Measurements from ENCODE around the gene PRDM4. TPM values are rescaled to one million over a fixed set of nuclear protein-coding genes. Genes with fewer than 3 reads are reported as not detected.

PRDM4 gene
- total and polyA plus RNA-seq, 4 donors: 2.3 to 7.5 (median 5.6) TPM

DNA sequence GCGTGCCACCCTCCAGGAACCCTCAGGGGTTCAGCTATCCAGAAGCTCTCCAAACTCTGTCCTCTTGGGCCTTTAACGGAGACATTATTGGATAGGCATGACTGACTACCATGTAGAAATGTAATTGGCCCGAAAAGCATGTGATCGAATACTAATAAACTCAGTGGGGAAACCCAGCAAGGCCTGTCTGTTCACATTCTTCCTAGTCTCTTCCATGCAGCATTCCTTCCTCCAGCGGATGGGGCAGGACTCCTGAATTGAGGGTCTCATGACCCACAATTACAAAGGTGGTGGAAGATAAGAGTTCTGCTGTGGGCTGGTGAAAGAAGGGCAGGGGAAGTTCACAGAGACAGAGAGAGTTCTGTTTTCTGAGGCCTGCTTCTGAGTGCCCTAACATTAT, 6.5 kb upstream of the PRDM4 start:
- Histone ChIP-seq H3K27me3 (ENCODE audit: control insufficient read depth in 4 of 4, insufficient read depth in 4 of 4, low read length in 3 of 4) (no peaks in the 10 kb centered on the region), H3K9me3 (ENCODE audit: control insufficient read depth in 4 of 4, low read length in 3 of 4) (no peaks in the 10 kb centered on the region), H3K4me1 (ENCODE audit: control insufficient read depth in 4 of 4, insufficient read depth in 4 of 4, low read length in 3 of 4) (no peaks in the 10 kb centered on the region), H3K36me3 (ENCODE audit: control insufficient read depth in 4 of 4, insufficient read depth in 3 of 4, low read depth in 1 of 4, low read length in 3 of 4) (no peaks in the 10 kb centered on the region), H3K4me3 (ENCODE audit: low read depth in 1 of 3, low read length in 3 of 3) (no peak overlapping the region), H3K9ac (ENCODE audit: low read depth in 1 of 2, low read length in 2 of 2) (no peak overlapping the region), H3K27ac (ENCODE audit: low read depth in 1 of 2, low read length in 2 of 2) (no peak overlapping the region)
- DNase-seq (ENCODE audit: low spot score): no peak
- WGBS: 88% methylated on average over 5 of the region's 5 CpGs
- TF ChIP-seq, protein P1, sequence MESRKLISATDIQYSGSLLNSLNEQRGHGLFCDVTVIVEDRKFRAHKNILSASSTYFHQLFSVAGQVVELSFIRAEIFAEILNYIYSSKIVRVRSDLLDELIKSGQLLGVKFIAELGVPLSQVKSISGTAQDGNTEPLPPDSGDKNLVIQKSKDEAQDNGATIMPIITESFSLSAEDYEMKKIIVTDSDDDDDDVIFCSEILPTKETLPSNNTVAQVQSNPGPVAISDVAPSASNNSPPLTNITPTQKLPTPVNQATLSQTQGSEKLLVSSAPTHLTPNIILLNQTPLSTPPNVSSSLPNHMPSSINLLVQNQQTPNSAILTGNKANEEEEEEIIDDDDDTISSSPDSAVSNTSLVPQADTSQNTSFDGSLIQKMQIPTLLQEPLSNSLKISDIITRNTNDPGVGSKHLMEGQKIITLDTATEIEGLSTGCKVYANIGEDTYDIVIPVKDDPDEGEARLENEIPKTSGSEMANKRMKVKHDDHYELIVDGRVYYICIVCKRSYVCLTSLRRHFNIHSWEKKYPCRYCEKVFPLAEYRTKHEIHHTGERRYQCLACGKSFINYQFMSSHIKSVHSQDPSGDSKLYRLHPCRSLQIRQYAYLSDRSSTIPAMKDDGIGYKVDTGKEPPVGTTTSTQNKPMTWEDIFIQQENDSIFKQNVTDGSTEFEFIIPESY (IDR thresholded peaks at IDR 0.05): no peak
- TF ChIP-seq FOXA2 (IDR thresholded peaks at IDR 0.05) (no peak), HNF4G (IDR thresholded peaks at IDR 0.05) (no peak), RAD21 (IDR thresholded peaks at IDR 0.05) (no peak), FOXA1 (IDR thresholded peaks at IDR 0.05) (no peak), TAF1 (conservative IDR thresholded peaks at IDR 0.05) (no peak), RXRA (IDR thresholded peaks at IDR 0.05) (no peak)
- TF ChIP-seq, protein P2, sequence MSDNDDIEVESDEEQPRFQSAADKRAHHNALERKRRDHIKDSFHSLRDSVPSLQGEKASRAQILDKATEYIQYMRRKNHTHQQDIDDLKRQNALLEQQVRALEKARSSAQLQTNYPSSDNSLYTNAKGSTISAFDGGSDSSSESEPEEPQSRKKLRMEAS (IDR thresholded peaks at IDR 0.05): no peak

DNA sequence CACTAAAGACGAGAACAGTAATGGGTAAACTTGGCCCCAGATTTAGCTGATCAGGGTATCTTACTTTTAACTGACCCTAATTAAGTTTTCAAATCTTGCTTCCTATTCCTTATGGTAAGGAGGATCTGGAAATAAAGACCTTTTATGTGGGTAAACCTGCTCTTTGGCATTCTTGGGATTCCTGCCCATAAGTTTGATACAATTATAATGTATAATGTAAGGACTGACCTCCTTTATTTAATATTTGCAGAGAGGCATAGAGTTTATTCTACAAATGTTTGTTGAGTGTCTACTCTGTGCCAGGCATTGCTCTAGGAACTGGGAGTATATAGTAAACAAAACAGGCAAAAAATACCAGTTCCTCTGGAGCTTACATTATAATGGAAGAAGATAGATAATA, 4.4 kb upstream of the PRDM4 start:
- H3K4me1 ChIP-seq (ENCODE audit: control insufficient read depth in 4 of 4, insufficient read depth in 4 of 4, low read length in 3 of 4): peaks cover 0 to 9% (median 6%) of the 10 kb centered on the region in 4 donors
- no peak overlapping the region for H3K9ac ChIP-seq (ENCODE audit: low read depth in 1 of 2, low read length in 2 of 2)
- no peak overlapping the region for H3K4me3 ChIP-seq (ENCODE audit: low read depth in 1 of 3, low read length in 3 of 3)
- DNase-seq (ENCODE audit: low spot score): no peak
- H3K27me3 ChIP-seq (ENCODE audit: control insufficient read depth in 4 of 4, insufficient read depth in 4 of 4, low read length in 3 of 4): no peaks in the 10 kb centered on the region
- TF ChIP-seq RXRA (IDR thresholded peaks at IDR 0.05) (no peak), GABPA (IDR thresholded peaks at IDR 0.05 in 1 of 2, conservative IDR thresholded peaks at IDR 0.05 in 1 of 2) (no peak), FOXA1 (IDR thresholded peaks at IDR 0.05) (no peak), HNF4G (IDR thresholded peaks at IDR 0.05) (no peak), FOXA2 (IDR thresholded peaks at IDR 0.05) (no peak), YY1 (IDR thresholded peaks at IDR 0.05) (no peak), NR2F2 (IDR thresholded peaks at IDR 0.05) (no peak), TAF1 (conservative IDR thresholded peaks at IDR 0.05) (no peak), SP1 (IDR thresholded peaks at IDR 0.05) (no peak), HNF4A (conservative IDR thresholded peaks at IDR 0.05) (no peak), EGR1 (IDR thresholded peaks at IDR 0.05; ENCODE audit: low read depth in 2 of 2) (no peak)
- TF ChIP-seq, protein P3, sequence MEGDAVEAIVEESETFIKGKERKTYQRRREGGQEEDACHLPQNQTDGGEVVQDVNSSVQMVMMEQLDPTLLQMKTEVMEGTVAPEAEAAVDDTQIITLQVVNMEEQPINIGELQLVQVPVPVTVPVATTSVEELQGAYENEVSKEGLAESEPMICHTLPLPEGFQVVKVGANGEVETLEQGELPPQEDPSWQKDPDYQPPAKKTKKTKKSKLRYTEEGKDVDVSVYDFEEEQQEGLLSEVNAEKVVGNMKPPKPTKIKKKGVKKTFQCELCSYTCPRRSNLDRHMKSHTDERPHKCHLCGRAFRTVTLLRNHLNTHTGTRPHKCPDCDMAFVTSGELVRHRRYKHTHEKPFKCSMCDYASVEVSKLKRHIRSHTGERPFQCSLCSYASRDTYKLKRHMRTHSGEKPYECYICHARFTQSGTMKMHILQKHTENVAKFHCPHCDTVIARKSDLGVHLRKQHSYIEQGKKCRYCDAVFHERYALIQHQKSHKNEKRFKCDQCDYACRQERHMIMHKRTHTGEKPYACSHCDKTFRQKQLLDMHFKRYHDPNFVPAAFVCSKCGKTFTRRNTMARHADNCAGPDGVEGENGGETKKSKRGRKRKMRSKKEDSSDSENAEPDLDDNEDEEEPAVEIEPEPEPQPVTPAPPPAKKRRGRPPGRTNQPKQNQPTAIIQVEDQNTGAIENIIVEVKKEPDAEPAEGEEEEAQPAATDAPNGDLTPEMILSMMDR (IDR thresholded peaks at IDR 0.05; ENCODE audit: low read depth, low read length, missing input control): no peak
- TF ChIP-seq, protein P4, sequence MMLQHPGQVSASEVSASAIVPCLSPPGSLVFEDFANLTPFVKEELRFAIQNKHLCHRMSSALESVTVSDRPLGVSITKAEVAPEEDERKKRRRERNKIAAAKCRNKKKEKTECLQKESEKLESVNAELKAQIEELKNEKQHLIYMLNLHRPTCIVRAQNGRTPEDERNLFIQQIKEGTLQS (IDR thresholded peaks at IDR 0.05): no peak
- TF ChIP-seq, protein P2 (IDR thresholded peaks at IDR 0.05): no peak
- TF ChIP-seq, protein P5, sequence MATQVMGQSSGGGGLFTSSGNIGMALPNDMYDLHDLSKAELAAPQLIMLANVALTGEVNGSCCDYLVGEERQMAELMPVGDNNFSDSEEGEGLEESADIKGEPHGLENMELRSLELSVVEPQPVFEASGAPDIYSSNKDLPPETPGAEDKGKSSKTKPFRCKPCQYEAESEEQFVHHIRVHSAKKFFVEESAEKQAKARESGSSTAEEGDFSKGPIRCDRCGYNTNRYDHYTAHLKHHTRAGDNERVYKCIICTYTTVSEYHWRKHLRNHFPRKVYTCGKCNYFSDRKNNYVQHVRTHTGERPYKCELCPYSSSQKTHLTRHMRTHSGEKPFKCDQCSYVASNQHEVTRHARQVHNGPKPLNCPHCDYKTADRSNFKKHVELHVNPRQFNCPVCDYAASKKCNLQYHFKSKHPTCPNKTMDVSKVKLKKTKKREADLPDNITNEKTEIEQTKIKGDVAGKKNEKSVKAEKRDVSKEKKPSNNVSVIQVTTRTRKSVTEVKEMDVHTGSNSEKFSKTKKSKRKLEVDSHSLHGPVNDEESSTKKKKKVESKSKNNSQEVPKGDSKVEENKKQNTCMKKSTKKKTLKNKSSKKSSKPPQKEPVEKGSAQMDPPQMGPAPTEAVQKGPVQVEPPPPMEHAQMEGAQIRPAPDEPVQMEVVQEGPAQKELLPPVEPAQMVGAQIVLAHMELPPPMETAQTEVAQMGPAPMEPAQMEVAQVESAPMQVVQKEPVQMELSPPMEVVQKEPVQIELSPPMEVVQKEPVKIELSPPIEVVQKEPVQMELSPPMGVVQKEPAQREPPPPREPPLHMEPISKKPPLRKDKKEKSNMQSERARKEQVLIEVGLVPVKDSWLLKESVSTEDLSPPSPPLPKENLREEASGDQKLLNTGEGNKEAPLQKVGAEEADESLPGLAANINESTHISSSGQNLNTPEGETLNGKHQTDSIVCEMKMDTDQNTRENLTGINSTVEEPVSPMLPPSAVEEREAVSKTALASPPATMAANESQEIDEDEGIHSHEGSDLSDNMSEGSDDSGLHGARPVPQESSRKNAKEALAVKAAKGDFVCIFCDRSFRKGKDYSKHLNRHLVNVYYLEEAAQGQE (IDR thresholded peaks at IDR 0.05): no peak
- TF ChIP-seq, protein P1 (IDR thresholded peaks at IDR 0.05): no peak
- WGBS: 89% methylated on average over 1 of the region's 1 CpG
- H3K27ac ChIP-seq (ENCODE audit: low read depth in 1 of 2, low read length in 2 of 2): no peak overlapping the region
- no peaks in the 10 kb centered on the region for H3K36me3 ChIP-seq (ENCODE audit: control insufficient read depth in 4 of 4, insufficient read depth in 3 of 4, low read depth in 1 of 4, low read length in 3 of 4)
- no peaks in the 10 kb centered on the region for H3K9me3 ChIP-seq (ENCODE audit: control insufficient read depth in 4 of 4, low read length in 3 of 4)

All from liver (tissue), 9 donors.